ENCODE measurements around the gene FAM240B. TPM values are rescaled to one million over a fixed set of nuclear protein-coding genes. Genes with fewer than 3 reads are reported as not detected.

FAM240B gene
- total RNA-seq, 1 experiment from 2014 or later = not detected

- no peaks in the 10 kb centered on the region for H3K36me3 ChIP-seq
- H3K27ac ChIP-seq = no peak overlapping the region
- H3K27me3 ChIP-seq = no peaks in the 10 kb centered on the region
- H3K4me1 ChIP-seq = peaks cover 27% of the 10 kb centered on the region
- H3K9me3 ChIP-seq (replicated peaks) = no peaks in the 10 kb centered on the region
- no peak for DNase-seq
- H3K4me3 ChIP-seq = no peak overlapping the region
These were observed 51.0 kb downstream of the FAM240B start for GRCh38 chr9:38668791-38669466.

GRCh38 chr9:38662763-38663593 lies 57.0 kb downstream of the FAM240B start:
- Histone ChIP-seq H3K4me3 (no peak overlapping the region), H3K9me3 (replicated peaks) (no peaks in the 10 kb centered on the region), H3K27me3 (no peaks in the 10 kb centered on the region), H3K36me3 (no peaks in the 10 kb centered on the region), H3K4me1 (no peaks in the 10 kb centered on the region), H3K27ac (no peak overlapping the region)
- DNase-seq = peak; percentile 44 to 62

DNA sequence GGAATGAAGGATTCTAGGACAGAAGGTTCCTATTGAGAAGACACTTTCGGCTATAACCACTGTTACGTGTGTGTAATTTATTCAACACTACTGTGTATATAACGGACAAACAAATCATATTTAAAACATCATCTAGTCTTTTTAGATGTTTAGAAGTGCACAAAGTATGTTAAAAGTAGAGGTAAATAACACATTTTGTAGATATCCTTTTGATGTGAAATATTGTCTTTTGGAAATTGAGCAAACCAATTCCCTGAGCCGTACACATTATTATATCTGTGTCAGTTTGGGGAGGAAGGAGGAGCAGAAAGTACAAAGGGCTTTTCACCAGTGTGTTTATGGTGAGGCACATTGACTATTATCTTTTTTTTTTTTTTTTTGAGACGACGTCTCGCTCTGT lies 60.4 kb downstream of the FAM240B start:
- Histone ChIP-seq H3K36me3 (no peaks in the 10 kb centered on the region), H3K4me3 (no peak overlapping the region), H3K4me1 (no peaks in the 10 kb centered on the region), H3K27ac (no peak overlapping the region), H3K9me3 (replicated peaks) (no peaks in the 10 kb centered on the region), H3K27me3 (no peaks in the 10 kb centered on the region)
- DNase-seq = no peak

DNA sequence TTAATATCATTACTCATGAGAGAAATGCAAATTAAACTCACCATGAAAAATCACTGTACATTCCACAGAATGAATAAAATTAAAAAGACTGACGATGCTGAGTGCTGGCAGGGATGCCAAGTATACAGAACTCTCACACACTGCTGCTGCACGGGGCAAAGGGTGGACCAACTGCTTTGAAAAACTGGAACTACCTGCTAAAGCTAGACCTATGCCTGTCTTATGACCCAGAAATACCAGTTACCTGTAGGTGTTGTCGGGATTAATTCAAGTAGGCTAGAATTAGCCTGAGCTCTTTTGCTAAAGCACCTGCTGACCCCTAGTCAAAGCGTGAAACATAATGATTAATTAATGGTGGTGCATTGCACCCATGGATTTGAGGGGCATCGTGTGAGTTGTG lies 63.0 kb downstream of the FAM240B start:
- no peaks in the 10 kb centered on the region for H3K36me3 ChIP-seq
- DNase-seq = no peak
- no peaks in the 10 kb centered on the region for H3K9me3 ChIP-seq (replicated peaks)
- H3K4me3 ChIP-seq = no peak overlapping the region
- no peaks in the 10 kb centered on the region for H3K27me3 ChIP-seq
- no peaks in the 10 kb centered on the region for H3K4me1 ChIP-seq
- no peak overlapping the region for H3K27ac ChIP-seq

DNA sequence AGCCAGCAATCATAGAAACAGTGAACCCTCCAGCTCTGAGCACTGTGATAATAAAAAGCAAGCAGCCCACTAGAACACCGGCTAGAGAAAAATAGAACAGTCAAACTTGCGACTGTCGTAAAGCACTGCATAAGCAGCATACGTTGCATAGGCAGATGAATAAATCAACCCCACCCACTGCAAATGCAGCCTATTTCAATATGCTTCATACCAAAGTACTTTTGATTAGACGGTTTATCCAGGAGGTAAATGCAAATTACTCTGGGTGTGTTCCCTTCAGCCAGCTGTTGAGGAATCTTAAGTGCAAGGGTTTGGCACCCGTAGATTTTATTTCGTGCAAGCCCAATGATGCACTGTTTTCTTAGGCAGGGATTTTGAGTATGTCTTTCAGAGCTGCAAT lies 67.4 kb downstream of the FAM240B start:
- DNase-seq = no peak
- Histone ChIP-seq H3K4me3 (no peak overlapping the region), H3K4me1 (no peaks in the 10 kb centered on the region), H3K27ac (no peak overlapping the region), H3K9me3 (replicated peaks) (no peaks in the 10 kb centered on the region), H3K27me3 (no peaks in the 10 kb centered on the region), H3K36me3 (no peaks in the 10 kb centered on the region)

DNA sequence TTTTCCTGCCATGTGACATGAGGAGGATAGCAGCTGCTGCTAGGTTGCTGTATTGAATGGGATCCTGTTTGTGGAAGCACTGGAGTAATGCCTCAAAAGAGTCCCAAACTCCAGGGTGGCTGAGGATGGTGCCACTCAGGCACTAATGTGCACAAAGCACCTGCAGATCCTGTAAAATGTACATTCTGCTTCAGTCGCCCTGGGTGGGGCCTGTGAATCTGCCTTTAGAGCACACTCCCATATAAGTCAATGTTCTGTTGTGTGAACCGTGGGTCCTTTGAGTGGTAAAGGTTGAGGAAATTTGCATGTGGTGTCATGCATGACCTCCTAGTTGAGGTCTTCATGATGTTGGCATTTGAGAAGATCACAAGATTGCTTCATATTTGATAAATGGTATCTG lies 67.9 kb downstream of the FAM240B start:
- no peak overlapping the region for H3K27ac ChIP-seq
- no peak for DNase-seq
- no peak overlapping the region for H3K4me3 ChIP-seq
- no peaks in the 10 kb centered on the region for H3K4me1 ChIP-seq
- H3K27me3 ChIP-seq = no peaks in the 10 kb centered on the region
- H3K9me3 ChIP-seq (replicated peaks) = no peaks in the 10 kb centered on the region
- H3K36me3 ChIP-seq = no peaks in the 10 kb centered on the region

DNA sequence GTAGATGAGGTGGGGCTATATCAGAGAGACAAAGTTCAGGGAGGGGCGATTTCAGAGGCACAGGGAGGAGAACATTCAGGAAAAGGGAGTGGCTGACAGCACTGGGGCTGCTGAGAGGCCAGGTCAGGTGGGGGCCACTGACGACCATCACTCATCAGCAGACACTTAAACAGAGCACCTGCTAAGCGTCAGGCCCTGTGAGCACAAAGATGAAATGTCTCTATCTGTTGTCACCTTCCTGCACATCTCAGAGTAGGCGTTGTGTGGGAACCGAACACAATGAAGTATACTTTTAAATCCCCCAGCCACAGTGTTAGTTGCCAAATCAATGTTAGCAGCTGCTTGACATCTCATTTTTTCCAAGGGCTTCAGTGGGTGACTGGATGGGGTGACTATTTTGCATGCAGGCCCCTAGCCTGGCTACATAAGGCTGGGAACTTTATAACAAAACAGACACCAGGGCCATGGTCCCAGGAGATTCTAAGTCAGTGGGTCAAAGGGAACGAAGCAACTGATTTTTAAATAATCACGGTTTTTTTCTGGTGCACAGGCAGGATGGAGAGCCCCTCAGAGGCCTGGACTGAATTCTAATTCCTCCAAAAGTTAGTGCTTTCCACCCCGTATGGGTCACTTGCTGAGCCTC lies 68.4 kb downstream of the FAM240B start:
- Histone ChIP-seq H3K27me3 (no peaks in the 10 kb centered on the region), H3K4me1 (no peaks in the 10 kb centered on the region), H3K9me3 (replicated peaks) (no peaks in the 10 kb centered on the region), H3K36me3 (no peaks in the 10 kb centered on the region), H3K27ac (no peak overlapping the region), H3K4me3 (no peak overlapping the region)
- no peak for DNase-seq

- Histone ChIP-seq H3K36me3 (no peaks in the 10 kb centered on the region), H3K4me3 (no peak overlapping the region), H3K27ac (no peak overlapping the region), H3K9me3 (replicated peaks) (no peaks in the 10 kb centered on the region), H3K27me3 (no peaks in the 10 kb centered on the region), H3K4me1 (no peaks in the 10 kb centered on the region)
- no peak for DNase-seq
These were observed 69.4 kb downstream of the FAM240B start for GRCh38 chr9:38650564-38650963.

GRCh38 chr9:38649731-38650363 lies 70.1 kb downstream of the FAM240B start:
- Histone ChIP-seq H3K27me3 (no peaks in the 10 kb centered on the region), H3K9me3 (replicated peaks) (no peaks in the 10 kb centered on the region), H3K27ac (no peak overlapping the region), H3K4me1 (no peaks in the 10 kb centered on the region), H3K36me3 (no peaks in the 10 kb centered on the region), H3K4me3 (no peak overlapping the region)
- no peak for DNase-seq

DNA sequence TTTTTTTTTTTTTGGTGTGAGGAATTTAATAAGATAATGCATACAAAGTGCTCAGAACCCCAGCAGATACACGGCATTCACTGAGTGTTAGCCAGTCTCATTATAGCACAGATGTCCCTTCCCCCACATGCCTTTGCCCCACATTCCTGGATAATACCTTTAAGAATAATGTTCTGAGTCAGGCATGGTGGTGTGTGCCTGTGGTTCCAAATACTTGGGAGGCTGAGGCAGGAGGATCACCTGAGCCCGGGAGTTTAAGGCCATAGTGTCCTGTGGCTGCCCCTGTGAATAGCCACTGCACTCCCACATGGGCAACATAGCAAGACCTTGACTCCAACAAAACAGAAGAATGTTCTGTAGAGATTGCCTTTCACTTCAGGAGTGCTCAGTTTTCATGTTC lies 75.3 kb downstream of the FAM240B start:
- Histone ChIP-seq H3K36me3 (no peaks in the 10 kb centered on the region), H3K27ac (no peak overlapping the region), H3K4me3 (no peak overlapping the region), H3K4me1 (peaks cover 29% of the 10 kb centered on the region), H3K9me3 (replicated peaks) (no peaks in the 10 kb centered on the region), H3K27me3 (no peaks in the 10 kb centered on the region)
- DNase-seq = no peak

Other genes starting within 250 kb of the FAM240B start
- gene ANKRD18A, start 99.5 kb downstream of the FAM240B start, total RNA-seq (2014; rRNA removed; shearing (Covaris generic)) = 9.8 and 10.5 TPM in 2 replicates

All from SJCRH30 (cell line).